ENCODE data around the gene GABRD.
A peak's percentile ranks its signal among the peaks of the same experiment; 100 is the strongest.

Gene GABRD

GRCh38 chr1:2049718-2050431 is 30.7 kb downstream of the GABRD start, which contains the start of gene PRKCZ:
Gene PRKCZ (plus strand): TSS chr1:2050411. CDS start chr1:2050631, 220 bp downstream.
- no peak within 1 kb of the TSS for H2BK5ac ChIP-seq (ENCODE audit: low read length)
- peak within 1 kb of the TSS; percentile 91 for H3K9ac ChIP-seq (ENCODE audit: low read depth, low read length, poor library complexity)
- H3K27ac ChIP-seq (replicated peaks; ENCODE audit: low read length): no peak within 1 kb of the TSS
- peak within 1 kb of the TSS; percentile 75 for H2BK12ac ChIP-seq (ENCODE audit: low read length)
- H3K23ac ChIP-seq (ENCODE audit: low read depth, low read length, poor library complexity): peak within 1 kb of the TSS; percentile 89
- H2AFZ ChIP-seq (ENCODE audit: low read length): no peak within 1 kb of the TSS
- peak within 1 kb of the TSS; percentile 96 for H3K4me2 ChIP-seq (ENCODE audit: insufficient read depth, low read length, poor library complexity, severe bottlenecking)
- H3K36me3 ChIP-seq (replicated peaks in 1 of 2; ENCODE audit: control insufficient read depth in 2 of 2, insufficient read depth in 2 of 2, low read length in 2 of 2): no peaks in the 10 kb centered on the region
- peak within 1 kb of the TSS; percentile 38 for H3K14ac ChIP-seq (ENCODE audit: low read length)
- peak within 1 kb of the TSS in 1 of 2 donors; percentile 95 for H3K4me3 ChIP-seq (ENCODE audit: low read length in 2 of 2)
- peak within 1 kb of the TSS; percentile 82 for H4K8ac ChIP-seq (ENCODE audit: low read depth, low read length)
- no CpG with 5 or more reads among the region's 83 CpGs for WGBS, 2 donors (ENCODE audit: extremely low coverage in 2 of 2, insufficient read length in 2 of 2, insufficient replicate concordance in 1 of 2)
- H3K4me1 ChIP-seq (ENCODE audit: control insufficient read depth in 2 of 2, insufficient read depth in 1 of 2, low read depth in 1 of 2, low read length in 2 of 2): peaks cover 3 to 22% of the 10 kb centered on the region in 2 donors
- DNase-seq (ENCODE audit: low spot score): peak; percentile 81
- no peak within 1 kb of the TSS for H3K4ac ChIP-seq (ENCODE audit: low read length)
- peak within 1 kb of the TSS; percentile 95 for H3K18ac ChIP-seq (ENCODE audit: low read length)
- H2BK120ac ChIP-seq (ENCODE audit: low read depth, low read length): no peak within 1 kb of the TSS
- H3K79me1 ChIP-seq (ENCODE audit: low read depth, low read length): peaks cover 13% of the 10 kb centered on the region
- H2AK5ac ChIP-seq (ENCODE audit: low read depth, low read length): peak within 1 kb of the TSS; percentile 99
- peaks cover 0 to 91% (median 44%) of the 10 kb centered on the region in 3 experiments for H3K27me3 ChIP-seq (ENCODE audit: control insufficient read depth in 3 of 3, insufficient read depth in 3 of 3, low read depth in 1 of 3, low read length in 3 of 3)
- peak within 1 kb of the TSS; percentile 83 for H2BK15ac ChIP-seq (ENCODE audit: low read length)
- no peak within 1 kb of the TSS for H4K91ac ChIP-seq (ENCODE audit: low read depth, low read length, poor library complexity)
- H3K9me3 ChIP-seq (replicated peaks in 1 of 2; ENCODE audit: control insufficient read depth in 2 of 2, insufficient read depth in 1 of 2, low read depth in 1 of 2, low read length in 2 of 2): no peaks in the 10 kb centered on the region

- Histone ChIP-seq H2BK120ac (ENCODE audit: low read depth, low read length) (no peak overlapping the region), H4K8ac (ENCODE audit: low read depth, low read length) (peak overlapping the region; percentile 82), H3K14ac (ENCODE audit: low read length) (peak overlapping the region; percentile 38), H3K4me1 (ENCODE audit: control insufficient read depth in 2 of 2, insufficient read depth in 1 of 2, low read depth in 1 of 2, low read length in 2 of 2) (peaks cover 3 to 21% of the 10 kb centered on the region in 2 donors), H3K9me3 (replicated peaks in 1 of 2; ENCODE audit: control insufficient read depth in 2 of 2, insufficient read depth in 1 of 2, low read depth in 1 of 2, low read length in 2 of 2) (no peaks in the 10 kb centered on the region), H2BK15ac (ENCODE audit: low read length) (no peak overlapping the region), H3K27ac (replicated peaks; ENCODE audit: low read length) (no peak overlapping the region), H2BK12ac (ENCODE audit: low read length) (peak overlapping the region; percentile 22), H2AK5ac (ENCODE audit: low read depth, low read length) (peak overlapping the region; percentile 88), H3K79me1 (ENCODE audit: low read depth, low read length) (peaks cover 14% of the 10 kb centered on the region), H2BK5ac (ENCODE audit: low read length) (no peak overlapping the region), H3K4me2 (ENCODE audit: insufficient read depth, low read length, poor library complexity, severe bottlenecking) (peak overlapping the region; percentile 96), H2AFZ (ENCODE audit: low read length) (no peak overlapping the region), H3K36me3 (replicated peaks in 1 of 2; ENCODE audit: control insufficient read depth in 2 of 2, insufficient read depth in 2 of 2, low read length in 2 of 2) (peaks cover 0 to 2% of the 10 kb centered on the region in 2 donors), H3K23ac (ENCODE audit: low read depth, low read length, poor library complexity) (peak overlapping the region; percentile 65), H4K91ac (ENCODE audit: low read depth, low read length, poor library complexity) (no peak overlapping the region), H3K18ac (ENCODE audit: low read length) (peak overlapping the region; percentile 94), H3K4me3 (ENCODE audit: low read length in 2 of 2) (peak overlapping the region in 1 of 2 donors; percentile 95), H3K9ac (ENCODE audit: low read depth, low read length, poor library complexity) (peak overlapping the region; percentile 91), H3K4ac (ENCODE audit: low read length) (no peak overlapping the region), H3K27me3 (ENCODE audit: control insufficient read depth in 3 of 3, insufficient read depth in 3 of 3, low read depth in 1 of 3, low read length in 3 of 3) (peaks cover 0 to 88% (median 40%) of the 10 kb centered on the region in 3 experiments)
- WGBS, 2 donors (ENCODE audit: extremely low coverage in 2 of 2, insufficient read length in 2 of 2, insufficient replicate concordance in 1 of 2): no CpG with 5 or more reads among the region's 51 CpGs
- DNase-seq (ENCODE audit: low spot score): no peak
Observed at GRCh38 chr1:2050461-2050792, 31.3 kb downstream of the GABRD start.

GRCh38 chr1:2050793-2051682 is 31.9 kb downstream of the GABRD start:
- Histone ChIP-seq H3K9ac (ENCODE audit: low read depth, low read length, poor library complexity) (peak overlapping the region; percentile 91), H3K23ac (ENCODE audit: low read depth, low read length, poor library complexity) (peak overlapping the region; percentile 65), H3K4me2 (ENCODE audit: insufficient read depth, low read length, poor library complexity, severe bottlenecking) (peak overlapping the region; percentile 96), H3K14ac (ENCODE audit: low read length) (peak overlapping the region; percentile 38), H3K36me3 (replicated peaks in 1 of 2; ENCODE audit: control insufficient read depth in 2 of 2, insufficient read depth in 2 of 2, low read length in 2 of 2) (peaks cover 0 to 2% of the 10 kb centered on the region in 2 donors), H2AFZ (ENCODE audit: low read length) (no peak overlapping the region), H2BK5ac (ENCODE audit: low read length) (no peak overlapping the region), H3K27me3 (ENCODE audit: control insufficient read depth in 3 of 3, insufficient read depth in 3 of 3, low read depth in 1 of 3, low read length in 3 of 3) (peaks cover 0 to 85% (median 34%) of the 10 kb centered on the region in 3 experiments), H3K27ac (replicated peaks; ENCODE audit: low read length) (no peak overlapping the region), H3K9me3 (replicated peaks in 1 of 2; ENCODE audit: control insufficient read depth in 2 of 2, insufficient read depth in 1 of 2, low read depth in 1 of 2, low read length in 2 of 2) (no peaks in the 10 kb centered on the region), H3K4me3 (ENCODE audit: low read length in 2 of 2) (peak overlapping the region in 1 of 2 donors; percentile 95), H2BK120ac (ENCODE audit: low read depth, low read length) (no peak overlapping the region), H3K4ac (ENCODE audit: low read length) (no peak overlapping the region), H2BK15ac (ENCODE audit: low read length) (peak overlapping the region; percentile 49), H2BK12ac (ENCODE audit: low read length) (no peak overlapping the region), H4K8ac (ENCODE audit: low read depth, low read length) (no peak overlapping the region), H4K91ac (ENCODE audit: low read depth, low read length, poor library complexity) (no peak overlapping the region), H3K18ac (ENCODE audit: low read length) (peak overlapping the region; percentile 94), H2AK5ac (ENCODE audit: low read depth, low read length) (peak overlapping the region; percentile 88), H3K4me1 (ENCODE audit: control insufficient read depth in 2 of 2, insufficient read depth in 1 of 2, low read depth in 1 of 2, low read length in 2 of 2) (peaks cover 3 to 21% of the 10 kb centered on the region in 2 donors), H3K79me1 (ENCODE audit: low read depth, low read length) (peaks cover 16% of the 10 kb centered on the region)
- DNase-seq (ENCODE audit: low spot score): no peak
- no CpG with 5 or more reads among the region's 84 CpGs for WGBS, 2 donors (ENCODE audit: extremely low coverage in 2 of 2, insufficient read length in 2 of 2, insufficient replicate concordance in 1 of 2)

All from neuronal stem cell (in vitro differentiated cells).